Occipital lobe (tissue), 2 donors: ENCODE results near the gene SQOR. TPM values are rescaled to one million over a fixed set of nuclear protein-coding genes. Genes with fewer than 3 reads are reported as not detected.

ENCODE experiments used
- DNase-seq: peaks from one replicate; lab custom pipeline; 2025; lab: John Stamatoyannopoulos, UW
- total RNA-seq: library from RNA; depleted of rRNA; stranded (reverse); fragments of >200 nt; gene quantifications from one replicate; pipeline ENCODE4 v1.2.3, GENCODE V29; 2014

SQOR gene
- total RNA-seq, 1 donor from 2014 or later, result 3.1 TPM

DNA sequence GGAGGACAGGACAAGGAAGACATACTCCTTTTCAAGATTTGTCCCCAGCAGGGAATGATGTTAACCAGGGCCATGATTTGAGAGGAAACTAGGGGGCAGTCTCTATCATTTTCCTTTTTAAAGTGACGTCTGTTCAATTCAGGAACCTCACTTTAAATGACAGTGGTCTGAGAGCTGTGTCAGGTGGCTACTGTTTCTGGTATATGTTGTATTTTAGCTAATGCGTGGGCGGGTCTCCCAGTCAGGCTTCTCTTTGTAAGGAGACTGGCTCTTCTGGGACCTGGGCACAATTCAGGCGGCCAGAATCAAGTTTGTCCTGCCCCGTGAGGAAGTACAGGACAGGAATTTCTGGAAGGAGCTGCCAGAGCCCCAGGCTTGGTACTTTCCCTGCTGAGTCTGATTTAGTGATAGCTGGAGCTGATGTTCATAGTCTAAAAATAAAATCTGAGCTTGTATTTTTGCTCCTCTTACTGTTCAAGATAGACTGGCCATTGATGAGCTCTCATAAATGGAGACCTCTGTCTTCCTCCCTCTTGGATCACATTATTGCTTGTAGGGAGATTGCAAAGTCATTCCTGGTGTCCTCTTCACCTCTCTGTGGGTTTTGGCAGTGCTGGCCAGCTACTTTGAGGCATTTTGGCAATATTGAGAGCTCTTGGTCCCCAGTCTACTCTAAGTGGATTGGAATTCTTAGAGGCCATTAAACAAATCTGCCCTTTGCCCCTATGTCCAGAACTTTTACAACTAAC, 25.6 kb downstream of the SQOR start:
- DNase-seq, result no peak

DNA sequence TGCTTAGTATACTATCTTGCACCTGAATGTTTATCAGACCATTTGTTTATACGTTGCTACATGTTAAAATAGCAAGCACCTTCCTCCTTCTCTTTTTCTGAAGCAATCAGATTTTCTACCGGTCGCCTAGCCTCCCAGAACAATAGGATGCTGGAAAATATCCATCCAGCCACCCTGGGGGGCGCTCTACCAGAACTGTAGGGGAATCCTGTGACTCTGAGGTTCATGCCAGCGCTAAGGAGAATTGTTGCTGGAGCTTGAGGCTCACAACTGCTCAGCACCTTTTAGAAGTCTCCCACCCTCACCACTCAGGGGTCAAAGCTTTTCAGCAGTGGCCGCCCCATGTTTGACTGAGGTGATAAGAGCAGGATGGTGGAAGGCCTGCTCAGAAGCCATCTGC, 27.5 kb downstream of the SQOR start:
- DNase-seq, result no peak

DNA sequence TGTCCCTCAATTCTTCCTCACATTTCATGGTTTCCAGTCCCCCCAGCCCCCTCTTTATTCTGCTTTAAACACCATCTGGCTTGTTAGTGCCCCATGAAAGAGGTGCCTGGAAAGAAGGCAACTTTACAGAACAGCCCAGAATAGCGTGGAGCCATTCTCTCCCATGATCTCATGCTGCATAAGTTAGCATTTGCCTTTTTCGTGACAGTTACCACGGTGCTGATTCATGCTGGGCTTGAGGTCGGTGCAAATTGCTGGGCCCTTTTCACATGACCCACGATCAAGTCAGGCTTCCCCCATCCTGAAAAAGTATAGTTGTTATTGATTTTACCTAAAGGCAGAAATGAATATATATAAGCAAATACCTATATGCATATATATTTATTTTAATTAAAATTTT, 29.6 kb downstream of the SQOR start:
- no peak for DNase-seq

DNA sequence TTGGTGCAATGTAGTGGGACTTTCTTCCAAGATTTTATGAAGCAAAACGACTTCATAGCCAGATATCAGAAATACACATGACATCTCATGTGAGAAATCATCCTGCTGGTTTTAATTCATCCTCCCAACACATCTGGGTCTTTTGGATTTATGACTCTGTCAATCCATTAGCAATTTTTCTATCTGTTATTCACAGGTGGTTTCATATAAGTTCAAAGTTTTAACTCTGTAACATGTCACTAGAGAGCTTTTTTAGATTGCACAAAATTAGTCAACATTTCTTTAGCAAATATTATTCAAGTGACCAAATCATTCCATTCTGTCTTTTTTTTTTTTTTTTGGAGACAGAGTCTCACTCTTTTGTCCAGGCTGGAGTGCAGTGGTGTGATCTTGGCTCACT, 30.4 kb downstream of the SQOR start:
- DNase-seq, result no peak

DNA sequence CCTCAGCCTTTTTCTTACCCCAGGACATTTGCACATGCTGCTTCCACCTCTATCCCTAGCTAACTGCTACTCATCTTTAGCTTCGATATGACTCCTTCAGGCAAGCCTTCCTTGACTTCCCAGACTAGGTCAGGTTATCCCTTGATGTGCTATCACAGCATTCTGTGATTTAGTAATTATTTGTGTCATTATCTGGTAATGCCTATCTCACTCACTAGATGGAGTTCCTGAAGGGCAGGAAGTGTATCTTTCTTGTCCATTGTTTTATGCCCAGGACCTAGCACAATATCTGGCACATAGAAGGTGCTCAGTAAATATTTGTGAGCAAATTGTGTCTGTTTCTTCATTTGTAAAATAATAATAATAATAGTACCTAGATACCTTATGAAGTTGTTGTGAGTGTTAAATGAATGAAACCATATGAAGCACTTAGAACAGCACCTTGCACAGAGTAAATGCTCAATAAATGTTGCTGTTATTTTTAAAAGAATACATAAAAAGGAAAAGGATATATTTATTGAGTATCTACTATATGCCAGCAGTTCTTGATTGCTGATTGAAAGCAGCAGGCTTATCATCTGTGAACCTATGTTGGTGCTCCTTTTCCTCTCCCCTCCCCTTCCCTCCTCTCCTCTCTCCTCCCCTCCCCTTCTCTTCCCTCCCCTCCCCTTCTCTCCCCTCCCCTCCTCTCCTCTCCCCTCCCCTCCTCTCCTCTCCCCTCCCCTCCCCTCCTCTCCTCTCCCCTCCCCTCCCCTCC, 31.5 kb downstream of the SQOR start:
- DNase-seq, result no peak

DNA sequence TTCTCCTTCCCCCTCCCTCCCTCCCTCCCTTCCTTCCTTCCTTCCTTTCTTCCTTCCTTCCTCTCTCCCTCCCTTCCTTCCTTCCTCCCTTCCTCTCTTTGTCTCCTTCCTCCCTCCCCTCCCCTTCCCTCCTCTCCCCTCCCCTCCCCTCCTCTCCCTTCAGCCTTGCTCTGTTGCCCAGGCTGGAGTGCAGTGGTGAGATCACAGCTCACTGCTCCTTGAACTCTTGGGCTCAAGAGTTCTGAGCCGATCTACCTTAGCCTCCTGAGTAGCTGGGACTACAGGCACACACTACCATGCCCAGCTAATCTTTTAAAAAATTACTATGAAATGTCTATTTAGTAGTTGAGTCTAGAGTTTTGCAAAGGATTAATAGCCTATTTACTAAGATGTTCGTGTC, 32.2 kb downstream of the SQOR start:
- no peak for DNase-seq

DNA sequence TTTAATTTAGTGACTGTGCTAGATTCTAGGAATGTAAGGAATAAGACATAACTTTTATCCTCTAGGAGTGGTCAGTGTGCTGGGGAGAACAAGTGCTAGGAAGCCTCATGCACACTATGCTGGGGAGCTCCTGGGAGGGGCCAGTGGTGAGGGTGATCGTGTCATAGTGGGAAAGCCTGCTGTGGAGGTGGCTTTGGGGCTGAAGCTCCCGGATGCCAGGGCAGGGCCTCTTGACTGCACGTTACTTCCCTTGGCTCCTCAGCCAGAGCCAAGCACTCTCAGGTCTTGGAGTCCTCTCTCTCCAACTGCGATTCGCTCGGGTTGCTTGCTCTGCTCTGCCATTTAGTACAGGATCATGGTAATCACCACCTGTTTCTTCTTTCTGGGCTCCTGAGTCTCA, 33.6 kb downstream of the SQOR start:
- DNase-seq, result no peak

DNA sequence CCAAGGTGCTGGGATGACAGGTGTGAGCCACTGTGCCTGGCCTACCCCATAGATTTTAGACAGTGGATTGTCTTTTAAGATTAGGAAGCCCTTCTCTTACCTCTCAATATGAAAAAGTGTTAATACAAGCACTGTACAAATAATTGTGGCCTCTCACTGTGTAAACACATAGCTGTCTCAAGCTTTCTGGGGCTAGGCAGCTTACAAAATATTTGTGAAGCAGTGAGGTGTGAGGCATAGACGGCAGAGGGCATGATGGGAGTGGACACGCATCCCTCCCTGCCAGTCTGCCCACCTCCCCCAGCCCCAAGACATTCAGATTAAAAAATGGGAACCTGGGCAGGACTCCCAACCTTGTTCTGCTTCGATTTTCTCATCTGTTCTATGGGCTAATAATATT, 34.6 kb downstream of the SQOR start:
- no peak for DNase-seq

DNA sequence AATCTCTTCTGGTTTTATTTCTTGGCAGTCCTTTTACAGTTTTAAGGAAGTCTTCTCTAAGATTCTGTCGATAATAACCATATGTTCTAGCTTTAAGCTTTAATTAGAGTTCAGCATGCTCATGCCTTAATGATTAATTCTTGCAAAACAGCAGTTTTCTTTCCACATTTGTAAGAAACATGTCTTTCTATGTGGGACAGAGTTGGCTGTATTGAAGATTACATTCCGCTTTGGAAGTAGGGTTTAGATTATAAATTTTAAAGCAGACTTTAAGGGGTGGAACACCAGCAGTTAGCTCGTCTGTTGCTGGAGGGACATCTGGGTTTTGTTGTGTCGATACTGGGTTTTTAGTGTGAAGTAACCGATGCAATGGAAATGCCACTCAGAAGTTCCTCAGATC, 35.3 kb downstream of the SQOR start:
- no peak for DNase-seq

DNA sequence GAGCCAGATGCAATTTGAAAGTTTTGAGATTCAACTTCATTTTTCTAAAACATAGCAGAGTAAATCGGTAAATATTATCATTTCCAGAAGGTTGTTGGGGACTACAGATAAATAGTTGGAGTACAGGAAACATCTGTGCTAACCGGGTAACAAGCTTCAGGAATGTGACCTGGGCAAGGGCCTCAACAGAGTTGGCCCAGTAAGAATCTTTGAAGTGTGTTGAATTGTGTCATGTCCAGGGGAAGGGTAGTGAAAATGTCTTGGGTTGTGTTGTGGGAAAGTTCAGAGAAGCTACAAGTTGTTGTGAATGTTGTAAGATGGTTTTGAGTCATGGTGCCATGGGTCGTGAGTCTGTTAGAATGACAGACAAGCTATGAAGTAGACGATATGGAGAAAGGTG, 35.7 kb downstream of the SQOR start:
- no peak for DNase-seq

DNA sequence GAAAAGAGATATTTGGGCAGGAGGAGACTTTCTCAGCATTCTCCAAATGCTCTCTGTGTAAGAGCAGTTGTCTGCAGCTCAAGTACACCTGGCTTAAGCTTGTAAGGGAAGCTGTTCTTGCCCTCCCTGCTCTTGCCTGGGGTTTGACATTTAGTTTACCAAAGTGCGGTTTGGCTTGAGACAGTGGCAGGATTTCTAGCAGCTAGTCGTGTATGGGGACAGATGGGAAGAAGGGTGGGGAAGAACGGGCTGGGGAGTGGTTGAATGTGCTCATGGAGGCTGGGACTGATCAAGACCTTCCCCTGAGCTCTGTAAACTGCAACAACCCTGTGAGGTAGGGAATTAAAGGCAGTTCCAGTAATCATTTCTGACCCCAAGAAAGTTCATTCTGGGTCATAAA, 39.8 kb downstream of the SQOR start:
- no peak for DNase-seq

DNA sequence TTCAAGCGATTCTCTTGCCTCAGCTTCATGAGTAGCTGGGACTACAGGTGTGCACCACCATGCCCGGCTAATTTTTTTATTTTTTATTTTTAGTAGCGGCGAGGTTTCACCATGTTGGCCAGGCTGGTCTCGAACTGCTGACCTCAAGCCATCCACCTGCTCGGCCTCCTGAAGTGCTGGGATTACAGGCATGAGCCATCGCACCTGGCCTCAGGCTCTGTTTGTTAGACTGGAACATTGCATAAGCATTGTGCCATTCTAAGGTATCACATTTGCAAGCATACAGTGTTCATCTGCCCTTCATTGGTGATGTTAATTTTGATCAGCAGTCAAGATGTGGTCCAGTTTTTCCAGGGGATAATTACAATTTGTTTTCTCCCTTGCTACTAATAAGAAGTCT, 43.0 kb downstream of the SQOR start:
- no peak for DNase-seq

DNA sequence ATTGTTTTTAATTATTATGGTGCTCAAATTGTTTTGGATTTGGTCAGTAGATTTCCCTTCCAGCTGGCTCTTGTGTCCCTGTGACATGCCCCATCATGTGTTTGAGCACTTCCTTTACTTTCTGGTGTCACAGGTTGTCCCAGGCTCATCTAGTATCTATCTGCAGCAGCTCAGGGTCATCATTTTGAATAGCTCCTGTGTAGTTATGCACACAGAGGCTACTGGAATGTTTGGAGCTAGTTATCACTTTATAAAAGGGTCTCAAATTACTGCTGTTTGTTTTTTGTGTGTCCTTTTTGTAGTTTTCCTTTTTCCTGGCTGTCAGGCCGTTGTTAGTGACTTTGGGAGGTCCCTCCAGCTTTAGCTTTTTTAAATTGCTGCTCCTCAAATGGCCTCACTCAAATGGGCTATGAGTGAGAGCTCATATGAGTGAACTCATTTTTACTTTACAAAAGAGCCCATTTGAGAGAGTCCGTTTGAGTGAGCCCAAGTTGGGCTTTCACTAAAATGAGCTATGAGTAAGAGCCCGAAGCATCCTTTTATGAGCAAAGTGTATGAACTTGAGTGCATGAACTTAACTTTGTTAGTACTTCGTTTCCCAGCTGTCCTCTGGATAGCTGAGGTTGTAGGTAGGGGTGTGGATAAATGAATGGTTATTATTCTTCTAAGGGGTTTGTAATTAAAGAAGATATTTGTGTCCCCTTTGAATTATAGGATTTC, 43.8 kb downstream of the SQOR start:
- no peak for DNase-seq

DNA sequence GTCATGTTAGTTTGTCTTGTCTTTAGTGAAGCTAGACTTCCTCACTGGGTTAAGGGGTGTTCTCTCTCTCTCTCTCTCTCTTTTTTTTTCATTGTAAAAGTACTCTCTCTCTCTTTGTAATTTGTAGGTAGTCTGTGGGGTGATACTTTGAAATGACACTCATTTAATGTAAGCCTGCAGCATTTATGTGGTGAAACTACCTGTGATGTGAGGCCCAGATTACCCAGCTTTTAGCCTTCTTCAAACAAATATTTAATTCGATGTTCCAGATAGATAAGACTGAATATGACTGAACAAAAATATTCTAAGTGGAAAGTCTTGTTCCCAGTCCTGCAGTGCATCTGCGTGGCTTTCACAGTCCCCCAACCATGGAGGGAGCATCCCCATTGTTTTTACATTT, 49.7 kb downstream of the SQOR start:
- DNase-seq, result no peak

DNA sequence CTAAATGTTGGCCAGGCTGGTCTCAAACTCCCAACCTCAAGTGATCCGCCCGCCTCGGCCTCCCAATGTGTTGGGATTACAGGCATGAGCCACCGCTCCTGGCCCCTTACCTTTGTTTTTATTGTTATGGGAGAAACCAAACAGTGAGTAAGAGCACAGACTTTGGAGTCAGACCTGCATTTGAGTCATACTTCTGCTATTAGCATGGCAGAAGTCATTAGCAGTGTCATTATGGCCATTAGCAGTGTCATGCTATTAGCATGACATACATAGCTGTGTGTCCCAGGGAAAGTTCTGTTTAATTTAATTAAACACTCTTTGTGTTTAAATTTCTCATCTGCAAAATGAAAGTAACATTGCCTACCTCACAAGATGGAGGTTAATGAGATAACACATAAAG, 54.8 kb downstream of the SQOR start:
- no peak for DNase-seq

DNA sequence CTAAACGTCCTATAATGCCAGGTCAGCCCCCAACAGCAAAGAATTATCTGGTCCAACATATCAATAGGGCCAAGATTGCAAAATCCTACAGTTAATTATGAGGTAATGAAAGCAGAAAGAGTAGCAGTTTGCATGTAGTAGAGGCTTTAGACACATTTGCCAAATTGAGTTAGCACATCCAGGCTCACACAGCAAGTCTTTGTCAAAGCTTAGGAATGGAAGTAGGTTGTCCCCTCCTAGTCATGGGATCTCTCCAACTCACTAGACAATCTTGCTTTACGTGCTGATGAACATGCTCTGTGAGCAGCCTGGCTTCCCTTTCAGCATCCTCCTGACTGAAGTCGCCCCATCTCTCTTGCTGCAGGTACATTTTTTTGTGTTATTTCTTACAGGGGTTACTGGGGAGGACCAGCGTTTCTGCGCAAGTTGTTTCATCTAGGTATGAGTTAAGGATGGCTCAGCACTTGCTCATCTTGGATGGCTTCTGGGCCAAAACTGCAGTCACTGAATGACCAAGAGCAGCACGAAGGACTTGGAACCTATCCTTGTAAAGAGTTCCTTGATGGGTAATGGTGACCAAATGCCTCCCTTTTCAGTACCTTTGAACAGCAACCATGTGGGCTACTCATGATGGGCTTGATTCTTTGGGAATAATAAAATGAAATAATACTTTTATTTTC, 55.9 kb downstream of the SQOR start:
- no peak for DNase-seq

DNA sequence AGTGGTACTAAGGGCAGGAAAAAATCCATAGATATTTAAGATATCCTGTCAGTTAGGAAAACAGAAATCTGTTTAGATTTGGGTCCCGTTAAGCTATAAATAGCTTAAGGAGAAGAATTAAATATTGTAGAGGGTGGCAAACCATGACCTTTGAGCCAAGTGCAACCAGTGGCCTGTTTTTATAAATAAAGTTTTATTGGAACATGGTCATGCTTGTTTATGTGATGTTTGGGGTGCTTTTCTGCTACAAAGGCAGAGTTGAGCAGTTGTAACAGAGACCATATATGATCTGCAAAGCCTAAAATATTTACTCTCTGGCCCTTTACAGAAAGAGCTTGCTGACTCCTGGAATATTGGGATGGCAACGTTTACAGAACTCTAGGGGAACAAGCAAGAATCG, 66.3 kb downstream of the SQOR start:
- no peak for DNase-seq

DNA sequence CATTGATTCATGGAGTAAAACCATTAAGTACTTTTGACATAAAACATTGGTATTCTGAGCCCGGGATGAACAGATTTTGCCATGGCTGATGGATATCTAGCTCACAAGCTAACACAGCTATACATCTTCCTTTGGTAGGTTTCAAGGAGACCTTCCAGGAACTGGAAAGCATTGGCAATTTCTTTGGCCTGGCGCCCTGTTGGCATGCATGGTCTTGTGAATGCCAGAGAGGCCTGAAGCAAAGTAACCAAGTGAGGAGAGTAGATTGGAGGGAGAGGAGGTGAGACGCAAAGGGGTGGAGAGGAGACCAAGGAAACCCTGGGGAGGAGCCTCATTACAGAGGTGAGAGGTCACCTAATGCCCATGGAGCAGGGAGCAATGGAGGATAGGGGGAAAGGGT, 67.2 kb downstream of the SQOR start:
- no peak for DNase-seq

DNA sequence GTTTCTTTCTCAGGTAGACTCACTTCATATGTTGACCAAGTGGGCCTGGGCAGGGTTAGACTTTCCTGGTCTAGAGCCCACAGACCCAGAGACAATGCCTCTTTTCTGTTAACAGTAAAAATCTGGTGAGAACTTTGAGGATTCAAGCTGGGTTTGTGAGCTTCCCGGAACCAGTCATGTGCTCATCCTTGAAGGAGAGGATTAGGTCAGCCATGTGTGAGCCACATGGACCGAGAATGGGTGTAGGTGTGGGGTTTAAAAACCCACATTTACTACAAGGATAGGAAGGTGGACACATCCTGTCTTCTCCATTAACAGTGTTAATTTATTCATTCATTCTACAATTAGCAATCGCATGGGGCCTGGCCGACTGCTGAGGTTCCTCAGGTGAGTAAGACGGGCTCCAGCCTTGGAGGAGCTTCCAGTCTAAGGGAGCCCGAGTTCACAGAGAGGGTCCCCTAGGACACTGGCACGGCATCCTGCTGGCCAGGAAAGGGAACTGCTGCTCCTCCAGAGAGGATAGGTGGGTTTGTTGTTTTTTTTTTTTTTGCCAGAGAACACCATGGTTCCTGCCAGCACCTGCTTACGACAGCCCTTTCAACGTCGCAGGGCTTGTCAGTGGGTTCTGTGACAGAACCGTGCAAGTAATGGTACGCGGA, 69.0 kb downstream of the SQOR start:
- no peak for DNase-seq

DNA sequence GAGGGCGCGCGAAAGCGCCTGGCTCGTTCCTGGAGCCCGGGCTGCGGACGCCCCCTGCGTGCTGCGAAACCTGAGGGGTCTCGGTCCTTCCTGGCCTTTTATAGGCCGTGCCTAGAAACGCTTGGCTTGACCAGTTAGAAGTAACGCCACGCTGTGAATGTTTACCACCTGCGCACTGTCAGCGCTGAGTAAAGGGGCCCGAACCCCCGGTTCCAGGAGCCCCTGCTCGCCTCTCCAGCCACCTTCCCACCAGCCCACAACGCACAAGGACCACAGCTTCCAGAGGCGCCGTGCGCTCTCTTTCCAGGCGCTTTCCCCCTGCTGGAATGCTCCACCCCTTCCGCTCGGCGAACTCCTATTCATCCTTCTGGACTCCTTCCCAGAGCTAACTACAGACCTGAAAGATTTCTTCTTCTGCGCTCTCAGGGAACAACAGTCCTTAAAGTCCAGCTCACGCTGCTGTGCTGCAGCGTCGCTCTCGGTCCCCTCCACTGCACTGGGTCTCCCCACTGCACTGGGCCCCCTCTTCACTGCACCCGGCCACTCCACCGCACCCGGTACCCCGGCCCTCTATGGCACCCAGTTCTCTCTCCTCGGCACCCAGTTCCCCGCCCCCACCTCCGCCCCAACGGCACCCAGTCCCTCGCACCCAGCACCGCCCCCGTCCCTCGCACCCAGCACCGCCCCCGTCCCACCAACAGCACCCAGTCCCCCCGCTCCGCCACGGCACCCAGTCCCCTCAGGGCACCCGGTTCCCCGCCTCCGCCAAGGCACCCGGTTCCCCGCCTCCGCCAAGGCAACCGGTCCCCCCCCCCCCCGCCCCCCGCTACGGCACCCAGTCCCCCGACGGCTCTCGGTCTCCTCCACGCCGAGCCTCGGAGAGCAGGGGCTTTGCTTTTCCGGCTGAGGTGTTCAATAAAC, 69.8 kb downstream of the SQOR start:
- DNase-seq, result no peak
